Measurements from ENCODE around the gene SYNJ1.
A peak's percentile ranks its signal among the peaks of the same experiment; 100 is the strongest.
"Not testable (repeated sequence)": the region's sequence is repeated elsewhere in the genome, so short reads cannot be mapped to it uniquely, and the experiment has no call there.

Gene SYNJ1

DNA sequence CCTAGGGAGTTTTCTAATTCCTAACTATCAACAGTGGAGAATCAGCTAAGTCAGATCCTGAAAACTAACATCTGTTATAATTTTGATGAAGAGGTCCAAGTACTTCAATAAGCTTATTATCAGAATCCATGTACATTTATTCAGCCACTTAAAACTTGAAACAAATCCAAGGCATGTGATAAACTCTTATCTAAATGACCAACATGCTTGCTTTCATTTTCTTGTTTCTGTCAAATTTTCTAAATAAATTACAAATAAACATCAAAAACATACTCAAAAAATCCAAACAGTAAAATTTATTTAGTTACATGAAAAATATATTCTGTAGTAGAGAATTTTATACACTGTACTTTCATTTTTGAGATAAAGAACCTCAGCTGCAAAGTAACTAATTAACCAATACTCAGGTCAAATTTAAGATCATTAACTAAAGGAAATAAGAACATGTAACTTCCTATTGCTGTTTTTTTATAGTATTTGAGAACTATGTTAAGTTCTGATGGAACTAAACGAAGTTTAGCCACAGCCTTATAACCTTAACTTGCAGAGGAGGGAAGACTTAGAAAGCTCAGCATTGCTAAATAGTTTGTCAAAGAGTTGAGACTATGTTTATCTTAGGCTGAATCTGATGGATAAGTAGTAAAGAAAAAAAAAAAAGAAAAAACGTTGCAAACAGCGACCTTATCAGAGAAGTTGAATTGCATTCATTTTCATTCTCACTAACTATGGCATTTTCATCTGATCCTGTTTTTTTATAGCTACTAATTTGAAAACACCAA lies 44.9 kb downstream of the SYNJ1 start:
- DNase-seq, result no peak

DNA sequence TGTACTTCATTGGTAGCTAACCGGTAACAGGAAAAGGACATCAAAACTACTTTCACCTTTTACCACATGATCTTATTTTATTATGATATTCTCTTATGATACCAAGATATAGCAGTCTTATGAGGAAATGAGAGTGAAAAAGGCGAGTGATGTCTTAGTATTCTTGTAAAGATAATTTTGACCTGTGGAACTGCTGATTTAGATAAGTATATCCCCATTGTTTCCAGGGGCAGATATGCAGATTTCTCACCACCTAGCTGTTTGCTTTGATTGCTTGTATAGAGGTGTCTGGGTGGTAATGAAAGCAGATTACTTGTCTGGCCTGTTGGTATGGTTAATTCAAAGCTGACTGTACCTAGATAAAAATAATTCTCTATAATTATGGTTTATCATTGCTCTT lies 53.1 kb downstream of the SYNJ1 start:
- no peak for DNase-seq

- no peak for DNase-seq
These were observed 53.8 kb downstream of the SYNJ1 start for GRCh38 chr21:32674038-32674437.

GRCh38 chr21:32666258-32666657 lies 61.6 kb downstream of the SYNJ1 start:
- no peak for DNase-seq

GRCh38 chr21:32664095-32664494 lies 63.7 kb downstream of the SYNJ1 start:
- DNase-seq, result not testable (repeated sequence)

DNA sequence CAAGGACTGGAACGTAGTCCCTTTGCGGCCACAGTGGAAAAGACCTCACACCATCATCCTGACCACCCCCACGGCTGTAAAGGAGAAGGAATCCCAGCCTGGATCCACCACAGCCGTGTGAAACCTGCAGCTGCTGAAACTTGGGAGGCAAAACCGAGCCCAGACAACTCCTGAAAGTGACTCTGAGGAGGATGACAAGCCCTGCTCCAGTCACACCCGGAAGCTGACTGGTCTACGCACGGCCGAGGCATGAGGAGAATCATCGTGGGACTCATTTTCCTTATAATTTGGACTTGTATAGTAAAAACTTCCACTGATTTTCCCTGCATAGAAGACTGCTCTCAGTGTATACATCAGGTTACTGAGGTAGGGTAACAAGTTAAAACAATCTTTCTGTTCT lies 65.8 kb downstream of the SYNJ1 start:
- DNase-seq, result not testable (repeated sequence)

DNA sequence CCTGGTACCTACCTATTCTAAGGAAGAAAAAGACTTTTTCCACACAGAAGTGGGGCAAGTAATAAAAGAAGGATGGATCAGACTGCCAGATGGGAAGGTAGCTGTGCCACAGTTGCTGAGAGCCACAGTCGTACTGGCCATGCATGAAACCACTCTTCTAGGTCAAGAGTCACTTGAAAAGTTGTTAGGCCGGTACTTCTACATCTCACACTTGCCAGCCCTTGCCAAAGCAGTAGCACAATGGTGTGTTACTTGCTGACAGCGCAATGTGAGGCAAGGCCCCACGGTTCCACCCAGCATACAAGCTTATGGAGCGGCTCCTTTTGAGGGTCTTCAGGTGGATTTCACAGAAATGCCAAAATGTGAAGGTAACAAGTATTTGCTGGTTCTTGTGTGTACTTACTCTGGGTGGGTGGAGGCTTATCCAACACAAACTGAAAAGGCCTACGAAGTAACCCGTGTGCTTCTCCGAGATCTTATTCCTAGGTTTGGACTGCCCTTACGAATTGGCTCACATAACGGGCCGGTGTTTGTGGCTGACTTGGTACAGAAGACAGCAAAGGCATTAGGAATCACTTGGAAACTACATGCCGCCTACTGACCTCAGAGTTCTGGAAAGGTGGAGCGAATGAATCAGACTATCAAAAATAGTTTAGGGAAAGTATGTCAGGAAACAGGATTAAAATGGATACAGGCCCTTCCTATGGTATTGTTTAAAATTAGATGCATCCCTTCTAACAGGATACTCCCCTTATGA lies 66.6 kb downstream of the SYNJ1 start:
- not testable (repeated sequence) for DNase-seq

- no peak for DNase-seq
These were observed 69.3 kb downstream of the SYNJ1 start for GRCh38 chr21:32658524-32658923.

DNA sequence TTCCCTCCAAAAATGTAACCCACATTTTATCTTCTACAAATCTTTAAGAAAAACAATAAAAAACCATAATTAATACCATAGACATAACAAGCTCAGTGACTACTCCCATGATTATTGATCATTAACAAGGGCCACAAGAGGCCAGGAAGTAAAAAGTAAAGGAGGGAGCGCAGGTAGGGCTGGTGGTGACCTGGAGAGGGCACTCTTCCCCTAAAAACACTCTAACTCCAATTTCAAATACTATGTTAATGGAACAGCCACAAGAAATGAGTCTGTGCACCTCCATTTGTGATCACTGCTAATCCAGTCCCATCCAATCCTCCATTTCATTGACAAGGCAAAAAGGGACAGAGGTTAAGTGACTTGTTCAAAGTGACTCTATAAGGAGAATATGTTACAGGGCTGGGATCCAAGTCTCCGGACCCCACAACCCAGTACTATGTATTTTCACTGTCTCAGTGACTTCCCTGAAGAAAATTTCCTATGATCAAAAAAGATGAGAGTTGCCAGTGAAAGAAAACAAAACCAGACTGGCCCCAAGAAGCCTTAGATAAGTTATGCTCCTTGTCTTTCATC lies 74.4 kb downstream of the SYNJ1 start:
- DNase-seq, result peak; percentile 35

GRCh38 chr21:32648165-32648564 lies 79.6 kb downstream of the SYNJ1 start:
- DNase-seq, result no peak

GRCh38 chr21:32645261-32646182 lies 82.3 kb downstream of the SYNJ1 start:
- no peak for DNase-seq

DNA sequence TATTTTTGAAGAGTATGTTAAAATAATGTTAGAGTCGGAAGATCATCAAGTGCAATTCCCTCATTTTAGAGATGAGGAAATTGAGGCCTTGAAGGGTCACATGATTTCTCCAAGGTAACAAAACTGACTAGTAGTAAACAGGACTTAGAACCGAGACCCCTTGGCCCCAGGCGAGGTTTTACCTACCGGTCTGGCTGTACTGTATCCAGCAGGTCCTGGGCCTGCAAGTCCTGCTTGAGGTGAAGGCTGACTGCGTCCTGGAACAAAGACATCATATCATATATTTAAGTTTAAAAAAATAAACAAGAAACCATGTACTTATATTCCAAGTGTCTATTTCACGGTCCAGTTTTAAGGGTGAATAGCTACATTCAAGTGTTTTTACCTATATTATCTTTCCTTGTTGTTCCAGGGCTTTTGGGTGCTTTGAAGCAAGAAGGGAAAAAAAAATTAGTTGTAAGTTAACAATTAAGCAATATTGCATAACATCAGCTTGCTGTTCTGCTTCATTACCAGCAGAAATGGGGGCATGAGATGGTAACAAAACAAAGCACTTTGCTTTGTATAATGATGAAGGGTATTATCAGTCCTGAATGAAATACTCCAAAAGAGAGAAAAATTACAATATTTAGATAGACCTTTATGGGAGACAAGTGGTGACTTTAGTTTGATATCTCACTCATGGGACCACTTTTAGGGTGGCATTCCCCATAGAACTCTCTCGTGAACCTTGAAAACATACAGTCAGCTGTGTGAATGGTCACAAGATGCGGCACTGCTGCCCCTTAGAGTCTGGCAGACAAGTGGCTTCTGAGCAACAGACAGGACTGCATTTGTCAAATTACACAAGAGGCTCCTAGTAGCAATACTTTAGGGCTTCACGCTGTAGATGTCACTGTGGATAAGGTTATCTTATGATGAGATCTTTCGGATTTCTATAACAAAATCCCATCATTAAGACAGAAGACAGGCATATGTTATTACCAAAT lies 85.8 kb downstream of the SYNJ1 start:
- DNase-seq, result no peak

DNA sequence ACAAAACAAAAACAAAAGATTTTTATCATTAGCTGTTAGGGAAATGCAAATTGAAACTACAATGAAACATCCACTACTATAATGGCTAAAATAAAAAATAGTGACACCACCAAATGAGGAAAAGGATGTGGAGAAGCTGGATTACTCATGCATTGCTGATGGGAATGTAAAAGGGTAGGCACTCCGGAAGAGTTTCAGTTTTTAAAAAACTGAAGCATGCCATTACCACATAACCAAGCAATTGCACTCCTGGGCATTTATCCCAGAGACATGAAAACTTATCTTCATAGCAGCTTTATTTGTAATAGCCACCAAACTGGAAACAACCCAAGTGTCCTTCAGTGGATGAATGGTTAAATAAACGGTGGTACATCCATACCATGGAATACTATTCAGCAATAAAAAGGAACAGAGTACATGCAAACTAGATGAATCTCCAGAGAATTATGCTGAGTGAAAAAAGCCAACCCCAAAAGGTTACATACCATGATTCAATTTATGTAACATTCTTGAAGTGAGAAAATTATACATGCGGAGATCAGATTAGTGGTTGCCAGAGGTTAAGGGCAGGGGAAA lies 101.1 kb downstream of the SYNJ1 start:
- DNase-seq, result no peak

GRCh38 chr21:32618218-32618617 lies 109.6 kb downstream of the SYNJ1 start:
- not testable (repeated sequence) for DNase-seq

GRCh38 chr21:32613436-32614043 lies 114.3 kb downstream of the SYNJ1 start:
- no peak for DNase-seq

GRCh38 chr21:32612999-32613337 lies 114.8 kb downstream of the SYNJ1 start:
- no peak for DNase-seq

GRCh38 chr21:32612075-32612998 lies 115.5 kb downstream of the SYNJ1 start, which contains the start of gene CFAP298:
Gene CFAP298, minus strand, starts transcription at chr21:32612377. Its CDS starts 134 bp downstream, at chr21:32612243.
- DNase-seq, result peak; percentile 93

GRCh38 chr21:32611471-32611997 lies 116.3 kb downstream of the SYNJ1 start:
- peak; percentile 53 for DNase-seq

DNA sequence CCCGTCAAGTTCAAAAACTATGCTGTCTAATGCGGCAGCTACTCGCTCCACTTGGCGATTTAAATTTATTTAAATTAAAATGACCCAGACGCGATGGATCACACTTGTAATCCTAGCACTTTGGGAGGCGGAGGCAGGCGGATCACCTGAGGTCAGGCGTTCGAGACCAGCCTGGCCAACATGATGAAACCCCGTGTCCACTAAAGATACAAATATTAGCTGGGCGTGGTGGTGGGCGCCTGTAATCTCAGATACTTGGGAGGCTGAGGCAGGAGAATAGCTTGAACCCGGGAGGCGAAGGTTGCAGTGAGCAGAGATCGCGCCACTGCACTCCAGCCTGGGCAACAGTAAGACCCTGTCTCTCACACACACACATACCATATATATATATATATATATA lies 116.9 kb downstream of the SYNJ1 start:
- DNase-seq, result not testable (repeated sequence)

All from activated CD4-positive, alpha-beta T cell treated with anti-CD3 and anti-CD28 coated beads, Interleukin-2, Interleukin-6, amounts not matched to agents 100 ng/mL and 50 ng/mL, durations not matched to agents 16 hours and 8 hours (primary cell).